ENCODE measurements around the gene VPS41. TPM values are rescaled to one million over a fixed set of nuclear protein-coding genes. Genes with fewer than 3 reads are reported as not detected.
"Not testable (repeated sequence)": the region's sequence is repeated elsewhere in the genome, so short reads cannot be mapped to it uniquely, and the experiment has no call there.

Gene VPS41
- 71.6 and 98.1 TPM in 2 replicates for total RNA-seq (2014; rRNA removed; shearing (Covaris generic); ENCODE audit: low replicate concordance)

DNA sequence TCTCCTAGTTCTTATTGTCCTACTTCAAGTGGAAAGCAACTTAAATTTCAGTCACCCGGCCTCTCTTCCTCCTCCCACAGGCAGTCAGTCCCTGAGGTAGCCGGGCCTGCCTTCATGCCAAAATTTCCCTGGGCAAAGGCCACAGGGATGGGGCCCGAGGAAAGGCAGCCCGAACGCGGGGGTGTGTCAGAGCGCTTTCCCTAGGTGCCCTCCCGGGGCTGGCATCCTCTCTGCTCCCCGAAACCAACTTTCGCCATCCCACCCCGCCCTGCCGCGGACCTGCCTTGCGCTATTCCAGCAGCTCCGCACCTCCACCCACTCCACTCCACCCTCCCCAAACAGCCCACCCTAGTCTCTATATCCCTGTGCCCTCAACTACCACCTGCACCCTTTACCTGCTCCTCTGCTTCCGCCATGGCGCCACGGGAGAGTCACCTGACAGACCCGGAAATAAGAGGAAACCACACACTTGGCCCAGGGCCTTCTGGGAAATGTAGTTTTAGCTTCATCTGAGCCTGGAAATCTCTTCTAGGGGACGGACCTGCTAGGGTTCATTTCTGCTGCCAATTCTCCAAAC lies at the start of gene VPS41:
Gene VPS41, minus strand, starts transcription at position 433 of the 577 bp plus-strand sequence. Its CDS starts 17 bp downstream, at position 416.
- H3K4me1 ChIP-seq (ENCODE audit: low read length): peaks cover 34% of the 10 kb centered on the region
- no peaks in the 10 kb centered on the region for H3K9me2 ChIP-seq (replicated peaks; ENCODE audit: insufficient read depth, low read length)
- H2AFZ ChIP-seq (ENCODE audit: low read length): peak within 1 kb of the TSS; percentile 77; the same call in 1 of the 2 replicates
- DNase-seq: peak; percentile 93
- no peaks in the 10 kb centered on the region for H3K36me3 ChIP-seq (ENCODE audit: insufficient read depth, low read length)
- no peaks in the 10 kb centered on the region for H4K20me1 ChIP-seq (ENCODE audit: insufficient read depth, low read depth, low read length)
- peak within 1 kb of the TSS; percentile 83 for H3K4me2 ChIP-seq (ENCODE audit: low read depth, low read length, poor library complexity, severe bottlenecking)
- no peaks in the 10 kb centered on the region for H3K27me3 ChIP-seq (ENCODE audit: low read length)
- H3K4me3 ChIP-seq (ENCODE audit: low read length): peak within 1 kb of the TSS; percentile 91
- peaks cover 52% of the 10 kb centered on the region for H3K79me2 ChIP-seq (ENCODE audit: low read length)
- H3K27ac ChIP-seq (ENCODE audit: low read length): no peak within 1 kb of the TSS
- H3K9me3 ChIP-seq (ENCODE audit: low read length): no peaks in the 10 kb centered on the region
- H3K9ac ChIP-seq (ENCODE audit: low read length): peak within 1 kb of the TSS; percentile 78

DNA sequence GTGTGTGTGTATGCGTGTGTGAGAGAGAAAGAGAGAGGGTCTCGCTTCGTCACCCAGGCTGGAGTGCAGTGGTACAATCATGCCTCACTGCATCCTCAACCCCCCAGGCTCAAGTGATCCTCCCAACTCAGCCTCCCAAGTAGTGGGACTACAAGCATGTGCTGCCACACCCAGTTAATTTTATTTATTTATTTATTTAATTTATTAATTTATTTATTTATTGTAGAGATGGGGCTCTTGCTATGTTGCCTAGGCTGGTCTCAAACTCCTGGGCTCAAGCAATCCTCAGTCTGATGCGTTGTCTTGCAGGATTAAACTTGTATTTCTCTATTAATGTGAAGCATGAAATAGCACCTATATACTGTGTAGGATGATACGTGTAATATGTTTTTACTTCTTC lies 46.9 kb upstream of the VPS41 start:
- Histone ChIP-seq H3K4me3 (ENCODE audit: low read length) (no peak overlapping the region), H3K36me3 (ENCODE audit: insufficient read depth, low read length) (no peaks in the 10 kb centered on the region), H3K9me3 (ENCODE audit: low read length) (no peaks in the 10 kb centered on the region), H3K9ac (ENCODE audit: low read length) (no peak overlapping the region), H3K9me2 (replicated peaks; ENCODE audit: insufficient read depth, low read length) (no peaks in the 10 kb centered on the region), H3K27ac (ENCODE audit: low read length) (no peak overlapping the region), H3K79me2 (ENCODE audit: low read length) (no peaks in the 10 kb centered on the region), H3K27me3 (ENCODE audit: low read length) (no peaks in the 10 kb centered on the region), H3K4me2 (ENCODE audit: low read depth, low read length, poor library complexity, severe bottlenecking) (no peak overlapping the region), H3K4me1 (ENCODE audit: low read length) (no peaks in the 10 kb centered on the region), H2AFZ (ENCODE audit: low read length) (no peak overlapping the region), H4K20me1 (ENCODE audit: insufficient read depth, low read depth, low read length) (no peaks in the 10 kb centered on the region)
- DNase-seq: no peak

DNA sequence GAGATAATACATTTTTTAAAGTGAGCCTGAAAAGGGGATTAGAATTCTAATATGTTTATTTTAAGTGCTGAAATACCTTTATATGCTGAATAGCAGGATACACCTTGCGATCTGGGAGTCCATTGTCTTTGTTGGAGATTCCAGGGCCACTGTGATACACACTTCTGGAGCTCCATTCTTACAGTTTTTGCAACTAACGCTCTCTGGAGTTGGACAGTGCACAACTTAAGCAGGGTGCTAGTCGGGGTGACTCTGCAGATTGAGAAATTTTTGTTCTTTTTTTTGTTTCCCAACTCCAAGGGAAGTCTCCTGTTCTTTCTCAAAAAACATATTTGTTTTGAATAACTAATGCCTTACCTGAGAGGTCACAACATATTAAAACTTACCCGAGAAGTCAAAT lies 45.0 kb upstream of the VPS41 start:
- no peak overlapping the region for H3K27ac ChIP-seq (ENCODE audit: low read length)
- H3K36me3 ChIP-seq (ENCODE audit: insufficient read depth, low read length): no peaks in the 10 kb centered on the region
- H3K4me2 ChIP-seq (ENCODE audit: low read depth, low read length, poor library complexity, severe bottlenecking): no peak overlapping the region
- no peaks in the 10 kb centered on the region for H4K20me1 ChIP-seq (ENCODE audit: insufficient read depth, low read depth, low read length)
- no peak overlapping the region for H3K9ac ChIP-seq (ENCODE audit: low read length)
- H3K9me2 ChIP-seq (replicated peaks; ENCODE audit: insufficient read depth, low read length): no peaks in the 10 kb centered on the region
- H3K9me3 ChIP-seq (ENCODE audit: low read length): no peaks in the 10 kb centered on the region
- no peak overlapping the region for H3K4me3 ChIP-seq (ENCODE audit: low read length)
- no peak overlapping the region for H2AFZ ChIP-seq (ENCODE audit: low read length)
- DNase-seq: no peak
- H3K27me3 ChIP-seq (ENCODE audit: low read length): no peaks in the 10 kb centered on the region; the same call in 1 of the 2 replicates
- H3K4me1 ChIP-seq (ENCODE audit: low read length): no peaks in the 10 kb centered on the region
- H3K79me2 ChIP-seq (ENCODE audit: low read length): no peaks in the 10 kb centered on the region

DNA sequence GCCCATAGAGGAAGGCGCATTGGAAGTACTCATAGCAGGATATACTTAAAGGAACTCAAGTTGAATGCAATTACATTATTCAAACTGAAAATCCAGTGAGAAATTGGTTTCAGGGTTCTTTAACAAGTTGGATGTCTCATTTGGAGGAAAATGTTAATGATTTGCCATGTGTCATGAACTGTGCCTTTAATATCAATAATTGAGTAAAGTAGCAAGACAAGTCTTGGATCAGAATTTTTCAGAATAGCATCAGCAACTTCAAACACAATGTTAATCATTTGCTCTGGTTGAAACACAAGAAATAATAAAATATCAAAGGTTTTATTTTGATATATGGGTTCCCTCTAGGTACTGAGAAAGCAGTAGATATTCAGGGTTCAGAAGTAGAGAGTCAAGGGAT lies 44.2 kb upstream of the VPS41 start:
- Histone ChIP-seq H3K79me2 (ENCODE audit: low read length) (no peaks in the 10 kb centered on the region), H3K27ac (ENCODE audit: low read length) (no peak overlapping the region), H3K27me3 (ENCODE audit: low read length) (no peaks in the 10 kb centered on the region; the same call in 1 of the 2 replicates), H3K4me3 (ENCODE audit: low read length) (no peak overlapping the region), H4K20me1 (ENCODE audit: insufficient read depth, low read depth, low read length) (no peaks in the 10 kb centered on the region), H3K36me3 (ENCODE audit: insufficient read depth, low read length) (no peaks in the 10 kb centered on the region), H3K4me1 (ENCODE audit: low read length) (no peaks in the 10 kb centered on the region), H2AFZ (ENCODE audit: low read length) (no peak overlapping the region), H3K9me3 (ENCODE audit: low read length) (no peaks in the 10 kb centered on the region), H3K9me2 (replicated peaks; ENCODE audit: insufficient read depth, low read length) (no peaks in the 10 kb centered on the region), H3K9ac (ENCODE audit: low read length) (no peak overlapping the region), H3K4me2 (ENCODE audit: low read depth, low read length, poor library complexity, severe bottlenecking) (no peak overlapping the region)
- DNase-seq: no peak

DNA sequence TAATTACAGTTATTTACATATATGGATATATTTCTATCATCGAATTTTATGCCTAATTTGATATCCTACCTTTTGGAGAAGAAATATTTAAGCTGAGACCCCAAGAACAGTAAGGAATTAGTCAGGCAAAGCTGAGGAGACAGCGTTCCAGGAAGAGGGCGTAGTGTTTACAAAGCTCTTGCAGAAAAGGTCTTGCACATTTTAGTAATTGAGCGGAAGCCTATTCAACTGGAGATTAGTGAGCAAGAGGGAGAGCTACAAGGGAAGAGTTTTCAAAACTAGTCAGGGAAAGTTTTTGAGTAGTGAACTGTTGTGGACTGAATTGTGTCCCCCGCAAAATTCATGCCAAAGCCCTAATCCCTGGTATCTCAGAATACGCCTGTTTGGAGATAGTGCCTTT lies 42.2 kb upstream of the VPS41 start:
- no peaks in the 10 kb centered on the region for H3K79me2 ChIP-seq (ENCODE audit: low read length)
- H3K9me3 ChIP-seq (ENCODE audit: low read length): no peaks in the 10 kb centered on the region
- H3K9me2 ChIP-seq (replicated peaks; ENCODE audit: insufficient read depth, low read length): no peaks in the 10 kb centered on the region
- H4K20me1 ChIP-seq (ENCODE audit: insufficient read depth, low read depth, low read length): no peaks in the 10 kb centered on the region
- H2AFZ ChIP-seq (ENCODE audit: low read length): no peak overlapping the region
- no peaks in the 10 kb centered on the region; the same call in 1 of the 2 replicates for H3K27me3 ChIP-seq (ENCODE audit: low read length)
- no peak for DNase-seq
- no peak overlapping the region for H3K27ac ChIP-seq (ENCODE audit: low read length)
- no peaks in the 10 kb centered on the region for H3K4me1 ChIP-seq (ENCODE audit: low read length)
- no peak overlapping the region for H3K4me3 ChIP-seq (ENCODE audit: low read length)
- H3K36me3 ChIP-seq (ENCODE audit: insufficient read depth, low read length): no peaks in the 10 kb centered on the region
- H3K4me2 ChIP-seq (ENCODE audit: low read depth, low read length, poor library complexity, severe bottlenecking): no peak overlapping the region
- no peak overlapping the region for H3K9ac ChIP-seq (ENCODE audit: low read length)

DNA sequence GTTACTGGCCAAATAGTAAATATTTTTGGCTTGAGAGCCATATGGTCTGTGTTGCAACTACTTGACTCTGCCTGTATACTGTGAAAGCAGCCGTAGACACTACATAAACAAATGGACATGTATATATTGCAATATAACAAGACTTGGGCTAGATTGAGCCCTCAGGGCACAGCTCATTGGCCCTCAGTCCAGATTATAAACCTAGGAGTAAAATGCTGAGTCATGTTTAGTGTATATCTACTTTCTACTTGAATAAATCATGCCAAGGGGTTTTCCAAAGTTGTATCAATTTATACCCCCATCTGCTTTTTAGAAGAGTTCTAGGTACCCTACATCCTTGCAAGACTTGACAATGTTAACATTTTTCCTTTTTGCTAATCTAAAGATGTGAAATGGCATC lies 41.3 kb upstream of the VPS41 start:
- Histone ChIP-seq H3K27me3 (ENCODE audit: low read length) (no peaks in the 10 kb centered on the region; the same call in 1 of the 2 replicates), H3K36me3 (ENCODE audit: insufficient read depth, low read length) (no peaks in the 10 kb centered on the region), H3K4me3 (ENCODE audit: low read length) (no peak overlapping the region), H3K9me3 (ENCODE audit: low read length) (no peaks in the 10 kb centered on the region), H3K9ac (ENCODE audit: low read length) (no peak overlapping the region), H3K4me2 (ENCODE audit: low read depth, low read length, poor library complexity, severe bottlenecking) (no peak overlapping the region), H3K79me2 (ENCODE audit: low read length) (no peaks in the 10 kb centered on the region), H3K4me1 (ENCODE audit: low read length) (no peaks in the 10 kb centered on the region), H3K27ac (ENCODE audit: low read length) (no peak overlapping the region), H2AFZ (ENCODE audit: low read length) (no peak overlapping the region), H3K9me2 (replicated peaks; ENCODE audit: insufficient read depth, low read length) (no peaks in the 10 kb centered on the region), H4K20me1 (ENCODE audit: insufficient read depth, low read depth, low read length) (no peaks in the 10 kb centered on the region)
- DNase-seq: no peak

DNA sequence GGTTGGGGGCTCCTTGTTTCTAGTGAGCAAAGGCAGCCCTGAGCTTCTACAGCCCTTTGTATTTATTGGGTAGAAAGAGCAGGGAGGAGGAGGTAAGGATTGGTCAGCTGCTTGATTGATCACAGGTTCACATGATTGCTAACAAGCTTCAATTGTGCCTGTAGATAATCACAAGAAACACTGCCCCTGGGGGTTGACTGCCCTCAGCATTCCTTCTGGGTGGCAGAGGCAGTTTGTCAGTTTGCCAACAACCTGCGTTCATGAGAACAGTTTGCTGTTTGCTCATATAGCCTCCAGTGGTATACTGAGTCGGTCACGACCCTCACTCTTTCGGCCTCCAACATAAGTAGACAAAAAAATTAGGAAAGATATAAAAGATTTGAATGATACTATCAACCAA lies 38.5 kb upstream of the VPS41 start:
- not testable (repeated sequence) for H3K4me1 ChIP-seq (ENCODE audit: low read length); H3K36me3 ChIP-seq (ENCODE audit: insufficient read depth, low read length); DNase-seq; H3K4me3 ChIP-seq (ENCODE audit: low read length); H2AFZ ChIP-seq (ENCODE audit: low read length); H3K27me3 ChIP-seq (ENCODE audit: low read length); H3K9me2 ChIP-seq (replicated peaks; ENCODE audit: insufficient read depth, low read length); H3K9me3 ChIP-seq (ENCODE audit: low read length); H3K27ac ChIP-seq (ENCODE audit: low read length); H3K9ac ChIP-seq (ENCODE audit: low read length); H3K4me2 ChIP-seq (ENCODE audit: low read depth, low read length, poor library complexity, severe bottlenecking); H4K20me1 ChIP-seq (ENCODE audit: insufficient read depth, low read depth, low read length); H3K79me2 ChIP-seq (ENCODE audit: low read length)

DNA sequence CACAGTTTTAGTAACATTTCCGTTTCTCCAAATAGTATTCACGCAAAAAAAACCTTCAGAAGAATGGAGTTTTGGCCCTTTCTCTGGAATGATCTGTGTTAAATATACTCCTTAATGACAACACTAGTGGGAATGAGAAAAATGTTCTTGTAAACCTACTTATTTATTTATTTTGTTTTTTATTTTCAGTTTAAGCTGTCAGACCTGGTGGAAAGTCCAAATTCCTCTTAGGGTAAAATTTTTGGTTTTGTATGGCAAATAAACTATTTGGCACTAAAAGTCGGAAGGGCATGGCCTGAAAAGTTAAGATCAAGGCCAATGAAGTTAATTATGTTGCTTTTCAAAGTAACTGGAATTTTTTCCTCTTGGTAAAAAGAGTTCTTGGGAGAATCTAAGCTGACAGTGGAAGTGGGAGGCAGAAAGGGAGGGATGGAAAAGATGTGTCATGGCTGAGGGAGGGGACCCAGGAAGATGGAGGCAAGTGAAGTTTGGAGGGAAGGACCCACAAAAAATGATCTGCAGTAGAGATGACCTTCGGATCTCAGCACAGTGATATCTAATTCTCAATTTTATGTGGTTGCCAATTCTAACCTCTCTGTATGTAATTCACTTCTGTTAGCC lies 33.5 kb upstream of the VPS41 start:
- Histone ChIP-seq H4K20me1 (ENCODE audit: insufficient read depth, low read depth, low read length) (no peaks in the 10 kb centered on the region), H2AFZ (ENCODE audit: low read length) (no peak overlapping the region), H3K9ac (ENCODE audit: low read length) (no peak overlapping the region), H3K4me3 (ENCODE audit: low read length) (no peak overlapping the region), H3K27me3 (ENCODE audit: low read length) (no peaks in the 10 kb centered on the region), H3K79me2 (ENCODE audit: low read length) (no peaks in the 10 kb centered on the region), H3K27ac (ENCODE audit: low read length) (no peak overlapping the region), H3K4me2 (ENCODE audit: low read depth, low read length, poor library complexity, severe bottlenecking) (no peak overlapping the region), H3K4me1 (ENCODE audit: low read length) (peaks cover 3% of the 10 kb centered on the region; the same call in 1 of the 2 replicates), H3K9me3 (ENCODE audit: low read length) (no peaks in the 10 kb centered on the region), H3K36me3 (ENCODE audit: insufficient read depth, low read length) (no peaks in the 10 kb centered on the region), H3K9me2 (replicated peaks; ENCODE audit: insufficient read depth, low read length) (no peaks in the 10 kb centered on the region)
- no peak for DNase-seq
